BE2C (cell line): ENCODE measurements around the gene MGA.

Experiments used
- DNase-seq: peaks from one replicate; pipeline ENCODE4 v3.0.0-alpha.2; 2020
- H3K27me3 ChIP-seq: fragments of 250-450 bp; sonication (Bioruptor Pico); 2 replicates; pipeline ENCODE4 v1.5.1; 2020; ENCODE audit warnings: mild to moderate bottlenecking
- H3K36me3 ChIP-seq: fragments of 250-450 bp; sonication (Bioruptor Pico); 2 replicates; pipeline ENCODE4 v1.5.1; 2020; ENCODE audit warnings: mild to moderate bottlenecking
- H3K4me1 ChIP-seq: fragments of 250-450 bp; sonication (Bioruptor Pico); 2 replicates; pipeline ENCODE4 v1.5.1; 2020
- H3K4me3 ChIP-seq: 2 replicates; pipeline ENCODE4 v1.5.1; 2011; ENCODE audit warnings: low read depth, low read length
- H3K9me3 ChIP-seq: fragments of 250-450 bp; sonication (Bioruptor Pico); 2 replicates; pipeline ENCODE4 v1.5.1; 2020
- CTCF ChIP-seq: IDR thresholded peaks from 2 replicates; pipeline ENCODE4 v1.5.1; 2012; ENCODE audit warnings: mild to moderate bottlenecking, low read depth, low read length

MGA gene

GRCh38 chr15:41780727-41781126, 120.5 kb downstream of the MGA start:
- Histone ChIP-seq H3K4me1 (peaks cover 6% of the 10 kb centered on the region), H3K4me3 (no peak overlapping the region), H3K27me3 (no peaks in the 10 kb centered on the region), H3K36me3 (no peaks in the 10 kb centered on the region), H3K9me3 (no peaks in the 10 kb centered on the region)
- no peak for TF ChIP-seq CTCF
- no peak for DNase-seq

GRCh38 chr15:41782371-41783282, 122.4 kb downstream of the MGA start:
- no peak for TF ChIP-seq CTCF

GRCh38 chr15:41783296-41783695, 123.1 kb downstream of the MGA start:
- Histone ChIP-seq H3K4me3 (no peak overlapping the region), H3K36me3 (no peaks in the 10 kb centered on the region), H3K4me1 (peaks cover 4% of the 10 kb centered on the region; the same call in 1 of the 2 replicates), H3K27me3 (no peaks in the 10 kb centered on the region), H3K9me3 (no peaks in the 10 kb centered on the region)
- TF ChIP-seq CTCF: no peak
- no peak for DNase-seq

More at GRCh38 chr15:41782371-41783282, 122.4 kb downstream of the MGA start:
- Histone ChIP-seq H3K27me3 (no peaks in the 10 kb centered on the region), H3K36me3 (no peaks in the 10 kb centered on the region), H3K4me3 (no peak overlapping the region), H3K4me1 (peaks cover 4% of the 10 kb centered on the region; the same call in 1 of the 2 replicates), H3K9me3 (no peaks in the 10 kb centered on the region)
- DNase-seq: no peak

GRCh38 chr15:41788262-41788661, 128.1 kb downstream of the MGA start:
- H3K9me3 ChIP-seq: no peaks in the 10 kb centered on the region

GRCh38 chr15:41789236-41789635, 129.0 kb downstream of the MGA start:
- no peak for DNase-seq
- peaks cover 9% of the 10 kb centered on the region for H3K4me1 ChIP-seq
- H3K4me3 ChIP-seq: no peak overlapping the region
- no peaks in the 10 kb centered on the region; the same call in 1 of the 2 replicates for H3K36me3 ChIP-seq
- no peaks in the 10 kb centered on the region for H3K27me3 ChIP-seq
- TF ChIP-seq CTCF: no peak
- no peaks in the 10 kb centered on the region for H3K9me3 ChIP-seq

More at GRCh38 chr15:41788262-41788661, 128.1 kb downstream of the MGA start:
- Histone ChIP-seq H3K4me1 (peaks cover 9% of the 10 kb centered on the region), H3K27me3 (no peaks in the 10 kb centered on the region), H3K36me3 (no peaks in the 10 kb centered on the region; the same call in 1 of the 2 replicates), H3K4me3 (no peak overlapping the region)
- TF ChIP-seq CTCF: no peak
- DNase-seq: no peak

GRCh38 chr15:41789662-41790061, 129.5 kb downstream of the MGA start:
- no peak for TF ChIP-seq CTCF
- H3K4me3 ChIP-seq: no peak overlapping the region
- peaks cover 9% of the 10 kb centered on the region for H3K4me1 ChIP-seq
- H3K36me3 ChIP-seq: no peaks in the 10 kb centered on the region; the same call in 1 of the 2 replicates
- no peaks in the 10 kb centered on the region for H3K9me3 ChIP-seq
- no peaks in the 10 kb centered on the region for H3K27me3 ChIP-seq
- no peak for DNase-seq
